Ovary (tissue), 9 donors: Measurements from ENCODE around the gene CACHD1. TPM values are rescaled to one million over a fixed set of nuclear protein-coding genes. Genes with fewer than 3 reads are reported as not detected.

Source experiments
- DNase-seq, 5 donors: peaks; one replicate each; pipeline ENCODE4 v3.0.0-alpha.2; 2019 to 2020
- H3K27ac ChIP-seq, 2 donors: fragments of 200-600 bp; one replicate each; pipeline versions ENCODE4 v1.5.1 to v1.8.0; 2019 to 2022
- H3K27me3 ChIP-seq: fragments of 200-600 bp; one replicate; pipeline ENCODE4 v1.8.0; 2022
- H3K36me3 ChIP-seq: fragments of 200-600 bp; sonication (generic); one replicate; pipeline ENCODE4 v1.5.1; 2019
- H3K4me1 ChIP-seq: one replicate; pipeline ENCODE4 v1.8.1; 2013; ENCODE audit warnings: mild to moderate bottlenecking, moderate library complexity; ENCODE audit not compliant: insufficient read depth
- H3K4me3 ChIP-seq: fragments of 200-600 bp; sonication (generic); one replicate; pipeline ENCODE4 v1.5.1; 2017
- H3K9me3 ChIP-seq, 2 donors: fragments of 200-600 bp in 1 of 2; sonication (generic) in 1 of 2; one replicate each; pipeline versions ENCODE4 v1.5.1 to v1.8.1; 2013 to 2019; ENCODE audit warnings: mild to moderate bottlenecking in 1 of 2, moderate library complexity in 1 of 2
- CTCF ChIP-seq, 3 donors: fragments of 450-650 bp in 2 of 3; fragments of 200-600 bp in 1 of 3; IDR thresholded peaks; one replicate each; pipeline versions ENCODE4 v1.5.1 to v1.8.0; 2016 to 2022; ENCODE audit warnings: antibody characterized with exemption in 3 of 3, mild to moderate bottlenecking in 1 of 3
- EP300 ChIP-seq: sonication (generic); formaldehyde crosslinking; IDR thresholded peaks from one replicate; pipeline ENCODE4 v1.6.1; 2017; ENCODE audit warnings: antibody characterized with exemption
- POLR2A ChIP-seq: fragments of 450-650 bp; IDR thresholded peaks from one replicate; pipeline ENCODE4 v1.6.1; 2017; ENCODE audit warnings: antibody characterized with exemption, mild to moderate bottlenecking, moderate library complexity
- WGBS, 3 donors: extraction: QIAGEN DNeasy Blood & Tissue Kit in 1 of 3; methylation state at CpG; one replicate each; pipeline versions ENCODE4 v1.1.5 to v1.1.7; 2013 to 2017; 5-methylcytosine and 5-hydroxymethylcytosine counted together
- intact Hi-C, 4 donors: fragments of 100-400 bp; cut with DNase I; formaldehyde crosslinking; loops; one replicate each; pipeline versions ENCODE4 v1.11.0 to v1.15.1; 2022 to 2023
- polyA plus RNA-seq, 2 donors: library from polyadenylated mRNA; stranded (reverse); fragments of 200-250 nt in 1 of 2; fragments of 350-450 nt in 1 of 2; fragmentation: Illumina TruSeq in 1 of 2; extraction: RNeasy Lipid Tissue Mini Kit (QIAGEN cat#74804) in 1 of 2; gene quantifications; one replicate each; pipeline ENCODE4 v1.2.3, GENCODE V29; 2013 to 2014
- total RNA-seq, 7 donors: library from RNA; depleted of rRNA in 2 of 7; stranded (reverse); fragments of >200 nt in 2 of 7; fragmentation: NEBNext Ultra II Directional in 3 of 7; extraction: Animal tissue kit (Norgen Biotek cat#: 25700) in 3 of 7; gene quantifications; one replicate each; pipeline versions ENCODE4 v1.1.0 to v1.2.4, GENCODE V29; 2016 to 2023
- donor health status: DM: no; HTN: no; CAD: no; lungs with moderate emphysema.
- donor health status: DM: no; HTN: no; CAD: no.
- donor health status: Bipolar disorder and iron deficiency.
- donor health status: DM: yes; HTN: yes; CAD: no.
- donor health status: DM: no; HTN: no; CAD: no.
- donor health status: DM: yes; HTN: yes; CAD: no.

CACHD1 gene
- total and polyA plus RNA-seq, 9 donors = 17.0 to 33.1 (median 23.2) TPM

GRCh38 chr1:64630611-64631010, 160.7 kb downstream of the CACHD1 start:
- TF ChIP-seq CTCF (IDR thresholded peaks at IDR 0.05) (no peak), EP300 (no peak), POLR2A (no peak)
- H3K4me3 ChIP-seq = no peak overlapping the region
- no peak for DNase-seq
- intact Hi-C loops = no loop called here
- H3K27me3 ChIP-seq = no peaks in the 10 kb centered on the region
- no peaks in the 10 kb centered on the region for H3K9me3 ChIP-seq
- WGBS, 3 donors = 91 to 93% (median 91%) methylated on average over 4 of the region's 4 CpGs
- no peaks in the 10 kb centered on the region for H3K36me3 ChIP-seq
- peaks cover 3% of the 10 kb centered on the region for H3K4me1 ChIP-seq
- H3K27ac ChIP-seq = no peak overlapping the region

- intact Hi-C loops = no loop called here
- H3K4me1 ChIP-seq = peaks cover 3% of the 10 kb centered on the region
- H3K4me3 ChIP-seq = no peak overlapping the region
- TF ChIP-seq CTCF (IDR thresholded peaks at IDR 0.05) = no peak
- no peak for TF ChIP-seq POLR2A
- TF ChIP-seq EP300 = no peak
- no peaks in the 10 kb centered on the region for H3K9me3 ChIP-seq
- no peak for DNase-seq
- 68 to 86% (median 82%) methylated on average over 3 of the region's 3 CpGs for WGBS, 3 donors
- no peaks in the 10 kb centered on the region for H3K27me3 ChIP-seq
- no peaks in the 10 kb centered on the region for H3K36me3 ChIP-seq
- no peak overlapping the region for H3K27ac ChIP-seq
Observed at GRCh38 chr1:64631346-64632034, 161.6 kb downstream of the CACHD1 start.

GRCh38 chr1:64632936-64633335, 163.0 kb downstream of the CACHD1 start:
- WGBS, 3 donors = 93 to 97% (median 95%) methylated on average over 6 of the region's 6 CpGs
- Histone ChIP-seq H3K9me3 (no peaks in the 10 kb centered on the region), H3K4me1 (peaks cover 3% of the 10 kb centered on the region), H3K27me3 (no peaks in the 10 kb centered on the region), H3K27ac (no peak overlapping the region), H3K36me3 (no peaks in the 10 kb centered on the region), H3K4me3 (no peak overlapping the region)
- no peak for DNase-seq
- TF ChIP-seq POLR2A = no peak
- TF ChIP-seq CTCF (IDR thresholded peaks at IDR 0.05) = no peak
- TF ChIP-seq EP300 = no peak
- intact Hi-C loops = no loop called here

- no peak for DNase-seq
- TF ChIP-seq EP300 = no peak
- TF ChIP-seq CTCF (IDR thresholded peaks at IDR 0.05) = no peak
- TF ChIP-seq POLR2A = no peak
- Histone ChIP-seq H3K27me3 (no peaks in the 10 kb centered on the region), H3K4me3 (no peak overlapping the region), H3K36me3 (no peaks in the 10 kb centered on the region), H3K4me1 (no peaks in the 10 kb centered on the region), H3K27ac (no peak overlapping the region), H3K9me3 (no peaks in the 10 kb centered on the region)
- intact Hi-C loops = no loop called here
- WGBS, 3 donors = 93 to 99% (median 97%) methylated on average over 3 of the region's 3 CpGs
Observed at GRCh38 chr1:64645735-64646134, 175.8 kb downstream of the CACHD1 start.
